SK-N-SH (cell line): ENCODE data around the gene KCNQ5. TPM values are rescaled to one million over a fixed set of nuclear protein-coding genes. Genes with fewer than 3 reads are reported as not detected.

ENCODE experiments used
- CTCF ChIA-PET: fragments of 300-600, 350-600 bp; formaldehyde crosslinking; extraction: SDS; loops from one replicate; lab custom pipeline; 2021; lab: Yijun Ruan, JAX
- POLR2A ChIA-PET: fragments of 350-600 bp; sonication (Branson Sonifier 250); formaldehyde crosslinking; extraction: SDS; loops from one replicate; lab custom pipeline; 2020; ENCODE audit warnings: antibody characterized with exemption, inconsistent platforms; lab: Yijun Ruan, JAX
- DNase-seq: peaks from one replicate; pipeline ENCODE4 v3.0.0; 2012
- H2AFZ ChIP-seq: fragments of 200-600 bp; sonication (generic); 2 replicates; pipeline ENCODE4 v1.8.1; 2016; ENCODE audit warnings: antibody characterized with exemption, mild to moderate bottlenecking, low read depth
- H3F3A ChIP-seq: fragments of 200-600 bp; sonication (generic); replicated peaks from 2 replicates; pipeline ENCODE3; 2016; ENCODE audit warnings: antibody characterized with exemption, mild to moderate bottlenecking; ENCODE audit not compliant: insufficient read depth
- H3K27ac ChIP-seq, 2 experiments: fragments of 200-500 bp in 1 of 2; fragments of 200-600 bp in 1 of 2; sonication (Bioruptor generic) in 1 of 2; sonication (generic), shearing (Covaris generic) in 1 of 2; 2 replicates each; pipeline versions ENCODE4 v1.5.1 to v1.6.1; 2014 to 2016; ENCODE audit warnings: low read depth in 2 of 2, inconsistent platforms in 1 of 2, low read length in 1 of 2, mild to moderate bottlenecking in 1 of 2, mixed read lengths in 1 of 2
- H3K27me3 ChIP-seq: fragments of 200-600 bp; sonication (generic), shearing (Covaris generic); 2 replicates; pipeline ENCODE4 v1.6.1; 2016; ENCODE audit warnings: mixed run types; ENCODE audit not compliant: insufficient read depth
- H3K36me3 ChIP-seq, 2 experiments: fragments of 200-500 bp in 1 of 2; fragments of 200-600 bp in 1 of 2; sonication (Bioruptor generic) in 1 of 2; sonication (generic) in 1 of 2; replicated peaks in 1 of 2; 2 replicates each; pipeline versions ENCODE3 to v1.5.1; 2014 to 2016; ENCODE audit warnings: low read length in 1 of 2, mild to moderate bottlenecking in 1 of 2; ENCODE audit not compliant: insufficient read depth in 2 of 2, control insufficient read depth in 1 of 2
- H3K4me1 ChIP-seq, 2 experiments: fragments of 200-500 bp in 1 of 2; fragments of 200-600 bp in 1 of 2; sonication (Bioruptor generic) in 1 of 2; sonication (generic), shearing (Covaris generic) in 1 of 2; 2 replicates each; pipeline versions ENCODE4 v1.5.1 to v1.6.1; 2014 to 2016; ENCODE audit warnings: low read depth in 1 of 2, low read length in 1 of 2, mixed run types in 1 of 2; ENCODE audit not compliant: insufficient read depth in 2 of 2, control insufficient read depth in 1 of 2
- H3K4me2 ChIP-seq: fragments of 200-600 bp; sonication (generic), shearing (Covaris generic); 2 replicates; pipeline ENCODE4 v1.6.1; 2017; ENCODE audit warnings: mixed run types
- H3K4me3 ChIP-seq, 2 experiments: fragments of 200-500 bp in 1 of 2; fragments of 200-600 bp in 1 of 2; sonication (Bioruptor generic) in 1 of 2; sonication (generic), shearing (Covaris generic) in 1 of 2; 2 replicates each; pipeline versions ENCODE4 v1.5.1 to v1.8.1; 2014 to 2016; ENCODE audit warnings: low read depth in 2 of 2, inconsistent platforms in 1 of 2, low read length in 1 of 2, mild to moderate bottlenecking in 1 of 2, mixed read lengths in 1 of 2, moderate library complexity in 1 of 2
- H3K79me2 ChIP-seq: fragments of 200-600 bp; sonication (generic); 2 replicates; pipeline ENCODE4 v1.8.1; 2017; ENCODE audit warnings: mild to moderate bottlenecking; ENCODE audit not compliant: insufficient read depth
- H3K9ac ChIP-seq: fragments of 200-600 bp; sonication (generic); 2 replicates; pipeline ENCODE4 v1.6.1; 2017; ENCODE audit warnings: mixed run types
- H3K9me2 ChIP-seq: fragments of 200-600 bp; sonication (generic); 2 replicates; pipeline ENCODE4 v1.6.1; 2017; ENCODE audit warnings: mixed run types
- H3K9me3 ChIP-seq: fragments of 200-600 bp; sonication (generic); 2 replicates; pipeline ENCODE4 v1.6.1; 2017; ENCODE audit warnings: mixed run types, mild to moderate bottlenecking, moderate library complexity
- H4K20me1 ChIP-seq: fragments of 200-600 bp; sonication (generic); 2 replicates; pipeline ENCODE4 v1.6.1; 2017; ENCODE audit warnings: mild to moderate bottlenecking, mixed run types; ENCODE audit not compliant: insufficient read depth
- CTCF ChIP-seq: fragments of 200-600 bp; sonication (generic); IDR thresholded peaks from 2 replicates; pipeline ENCODE4 v1.6.1; 2017; ENCODE audit warnings: antibody characterized with exemption, mild to moderate bottlenecking, moderate library complexity
- EZH2phosphoT487 ChIP-seq: fragments of 200-600 bp; sonication (generic); IDR thresholded peaks from 2 replicates; pipeline ENCODE4 v1.6.1; 2017; ENCODE audit warnings: low read depth, mixed run types, mild to moderate bottlenecking, antibody characterized with exemption, moderate library complexity, borderline replicate concordance
- GABPA ChIP-seq: IDR thresholded peaks from 2 replicates; pipeline ENCODE4 v1.4.0; 2012; ENCODE audit warnings: low read depth, mild to moderate bottlenecking
- GATA2 ChIP-seq: sonication (generic); formaldehyde crosslinking; IDR thresholded peaks from 2 replicates; pipeline ENCODE4 v1.5.0; 2020; ENCODE audit warnings: mild to moderate bottlenecking, missing genetic modification reagents
- JUND ChIP-seq: IDR thresholded peaks from 2 replicates; pipeline ENCODE4 v1.4.0; 2012
- MEF2A ChIP-seq: IDR thresholded peaks from 2 replicates; pipeline ENCODE4 v1.4.0; 2012; ENCODE audit warnings: low read depth, borderline replicate concordance
- MXI1 ChIP-seq: IDR thresholded peaks from 2 replicates; pipeline ENCODE4 v1.6.1; 2012; ENCODE audit warnings: mild to moderate bottlenecking, low read depth, low read length, improper control_type of control experiment
- POLR2AphosphoS5 ChIP-seq: IDR thresholded peaks from 2 replicates; pipeline ENCODE4 v1.6.1; 2012; ENCODE audit warnings: low read depth, low read length
- RAD21 ChIP-seq: IDR thresholded peaks from 2 replicates; pipeline ENCODE4 v1.6.1; 2012; ENCODE audit warnings: mild to moderate bottlenecking, low read length
- REST ChIP-seq: IDR thresholded peaks from 2 replicates; pipeline ENCODE4 v1.6.1; 2012; ENCODE audit warnings: mild to moderate bottlenecking, low read depth, low read length, moderate library complexity
- SIN3A ChIP-seq: IDR thresholded peaks from 2 replicates; pipeline ENCODE4 v1.6.1; 2012; ENCODE audit warnings: low read depth, mild to moderate bottlenecking, low read length, moderate library complexity, borderline replicate concordance
- TAF1 ChIP-seq: IDR thresholded peaks from 2 replicates; pipeline ENCODE4 v1.6.1; 2012; ENCODE audit warnings: low read depth, mild to moderate bottlenecking, low read length, moderate library complexity, borderline replicate concordance
- TCF12 ChIP-seq: IDR thresholded peaks from 2 replicates; pipeline ENCODE4 v1.4.0; 2012
- TEAD4 ChIP-seq: IDR thresholded peaks from 2 replicates; pipeline ENCODE4 v1.4.0; 2012; ENCODE audit warnings: mild to moderate bottlenecking, borderline replicate concordance; ENCODE audit not compliant: insufficient read depth
- WGBS: methylation state at CpG from one replicate; pipeline ENCODE4 v1.1.6; 2017; ENCODE audit warnings: low lambda C conversion rate; 5-methylcytosine and 5-hydroxymethylcytosine counted together
- polyA plus RNA-seq, 3 experiments: library from polyadenylated mRNA; depleted of rRNA; stranded (reverse); fragments of >200 nt; gene quantifications; 2 replicates each; pipeline ENCODE4 v1.2.3, GENCODE V29; 2012
- TF ChIP-seq, protein P1 (sequence below): IDR thresholded peaks from 2 replicates; pipeline ENCODE4 v1.4.0; 2012; ENCODE audit warnings: low read depth

The KCNQ5 gene
- polyA plus RNA-seq, 1 of the 3 experiments (the other 2 are of a cell fraction), result 3.2 TPM

DNA sequence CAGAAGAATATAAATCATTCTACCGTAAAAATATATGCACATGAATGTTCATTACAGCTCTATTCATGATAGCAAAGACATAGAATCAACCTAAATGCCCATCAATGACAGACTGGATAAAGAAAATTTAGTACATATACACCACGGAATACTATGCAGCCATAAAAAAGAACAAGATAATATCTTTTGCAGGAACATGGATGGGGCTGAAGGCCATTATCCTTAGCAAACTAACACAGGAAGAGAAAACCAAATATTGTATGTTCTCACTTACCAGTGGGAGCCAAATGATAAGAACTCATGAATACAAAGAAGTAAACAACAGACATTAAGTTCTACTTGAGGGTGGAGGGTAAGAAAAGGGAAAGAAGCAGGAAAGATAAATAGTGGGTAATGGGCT lies 595.0 kb downstream of the KCNQ5 start (continued):
- TF ChIP-seq EZH2phosphoT487, result no peak

GRCh38 chr6:73225396-73225795 lies 603.5 kb downstream of the KCNQ5 start, which contains the start of gene KHDC1L:
Gene KHDC1L, minus strand, starts transcription at chr6:73225496. Its CDS starts 88 bp downstream, at chr6:73225408.
- 81% methylated on average over 4 of the region's 4 CpGs for WGBS
- TF ChIP-seq TCF12 (no peak), SIN3A (no peak), MXI1 (no peak), RAD21 (no peak), REST (no peak), GATA2 (CRISPR knock-in tag) (no peak), TAF1 (no peak), POLR2AphosphoS5 (no peak), CTCF (no peak), GABPA (no peak), TEAD4 (no peak), MEF2A (no peak), JUND (no peak)
- TF ChIP-seq, protein P1, sequence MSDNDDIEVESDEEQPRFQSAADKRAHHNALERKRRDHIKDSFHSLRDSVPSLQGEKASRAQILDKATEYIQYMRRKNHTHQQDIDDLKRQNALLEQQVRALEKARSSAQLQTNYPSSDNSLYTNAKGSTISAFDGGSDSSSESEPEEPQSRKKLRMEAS, result no peak
- TF ChIP-seq, all 33 proteins: peak for 0

More at GRCh38 chr6:73225396-73225795, 603.5 kb downstream of the KCNQ5 start, which contains the start of gene KHDC1L:
- Histone ChIP-seq H3K9me3 (no peaks in the 10 kb centered on the region), H3K9me2 (no peaks in the 10 kb centered on the region), H2AFZ (no peak within 1 kb of the TSS), H3F3A (no peaks in the 10 kb centered on the region), H3K79me2 (no peaks in the 10 kb centered on the region), H3K4me3 (no peak within 1 kb of the TSS), H3K27ac (no peak within 1 kb of the TSS), H3K27me3 (no peaks in the 10 kb centered on the region), H3K36me3 (no peaks in the 10 kb centered on the region), H3K4me2 (no peak within 1 kb of the TSS), H3K9ac (no peak within 1 kb of the TSS), H4K20me1 (no peaks in the 10 kb centered on the region), H3K4me1 (no peaks in the 10 kb centered on the region)
- ChIA-PET POLR2A (no interaction called here), CTCF (no interaction called here)
- DNase-seq, result no peak
